Fibroblast of skin of scalp (primary cell): ENCODE measurements around the gene RABGAP1L.

Experiments
- DNase-seq: peaks from one replicate; pipeline ENCODE4 v3.0.0-alpha.2; 2013

RABGAP1L gene

GRCh38 chr1:174942547-174943255 lies 783.4 kb downstream of the RABGAP1L start:
- DNase-seq: no peak

- DNase-seq: no peak
These were observed 786.7 kb downstream of the RABGAP1L start for GRCh38 chr1:174946031-174946430.

GRCh38 chr1:174949061-174949460 lies 789.7 kb downstream of the RABGAP1L start:
- no peak for DNase-seq

- DNase-seq: no peak
These were observed 790.3 kb downstream of the RABGAP1L start for GRCh38 chr1:174949645-174950044.

DNA sequence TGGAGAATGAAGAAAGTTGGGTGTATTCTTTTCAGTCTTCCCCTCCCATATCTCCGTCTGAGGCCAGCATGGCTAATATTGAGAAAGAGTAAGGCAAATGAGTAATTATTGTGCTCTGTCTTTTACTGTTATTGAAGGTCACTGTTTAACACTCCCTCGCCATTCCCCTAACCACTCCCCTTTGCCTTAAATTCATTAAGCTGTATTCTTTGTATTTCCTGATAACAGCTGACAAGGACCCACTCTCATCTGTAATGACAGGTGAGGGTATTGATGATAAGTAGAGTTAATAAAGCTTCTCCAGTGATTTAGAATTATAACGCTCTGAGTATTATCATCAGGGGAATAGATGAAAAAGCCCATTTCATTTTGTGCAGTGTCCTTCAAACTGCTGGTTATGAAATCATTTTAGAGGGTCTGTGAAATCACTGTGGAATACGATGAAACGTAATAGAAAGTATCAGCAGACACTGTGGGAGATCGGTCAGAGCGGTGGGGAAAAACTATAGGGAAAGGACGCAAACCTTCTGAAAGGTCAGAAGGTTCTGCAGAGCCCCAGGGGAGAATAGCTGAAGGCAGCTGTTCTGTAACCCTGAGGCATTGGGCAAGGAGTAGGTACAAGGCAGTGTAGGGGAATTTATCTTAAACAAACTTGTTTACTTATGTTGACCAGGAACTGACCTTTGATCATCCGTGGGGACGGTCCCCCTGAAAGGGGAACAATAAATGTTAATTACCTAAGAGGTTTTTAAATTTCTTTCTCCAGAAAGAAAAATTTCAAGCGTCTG lies 794.2 kb downstream of the RABGAP1L start:
- DNase-seq: no peak

GRCh38 chr1:174954073-174954460 lies 794.7 kb downstream of the RABGAP1L start:
- DNase-seq: no peak

DNA sequence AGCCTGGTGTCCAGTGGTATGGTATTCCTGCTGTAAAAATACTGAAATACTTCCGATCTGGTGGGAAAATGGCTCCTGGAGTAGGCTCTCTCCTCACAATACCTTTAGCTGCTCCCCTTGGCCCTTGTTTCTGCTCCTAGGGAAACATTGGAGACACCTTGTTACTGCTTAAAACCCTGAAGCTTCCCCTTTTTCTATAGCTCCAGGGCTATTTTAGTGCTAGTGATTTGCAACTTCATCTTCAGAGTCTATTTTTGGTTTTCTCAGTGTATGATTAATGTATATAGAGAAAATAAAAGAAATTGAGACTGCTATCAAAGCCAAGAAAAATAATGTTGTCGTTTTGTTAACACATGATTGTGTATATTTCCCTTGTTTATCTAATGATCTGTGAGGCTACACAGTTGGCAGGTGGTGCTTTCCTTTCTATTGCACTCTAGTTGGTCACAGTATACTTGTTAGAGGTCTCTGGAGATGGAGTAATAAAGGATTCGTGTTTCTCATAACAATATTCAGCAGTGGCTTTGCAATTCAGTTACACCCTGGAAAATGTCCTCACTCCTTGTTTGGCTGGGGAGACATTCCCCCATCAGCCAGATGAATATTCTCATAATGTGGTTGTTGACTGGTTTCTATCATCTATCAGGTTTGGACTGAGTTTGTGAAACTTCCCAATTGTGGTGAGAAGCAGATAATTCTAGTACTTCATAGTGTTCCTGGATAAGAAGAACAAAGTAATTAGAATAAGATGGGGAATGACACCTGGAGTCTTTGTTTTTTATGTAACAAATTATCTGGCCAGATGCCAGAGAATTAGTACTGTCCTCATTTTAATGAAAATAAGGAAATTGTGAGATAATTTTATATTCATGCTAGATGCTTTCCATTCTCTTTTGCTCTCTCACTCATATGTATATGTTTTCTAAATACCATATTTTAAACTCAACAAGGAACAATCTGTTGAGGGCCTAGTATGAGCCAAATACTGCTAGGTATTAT lies 795.6 kb downstream of the RABGAP1L start:
- no peak for DNase-seq

- no peak for DNase-seq
These were observed 796.8 kb downstream of the RABGAP1L start for GRCh38 chr1:174956086-174956485.

GRCh38 chr1:174956976-174957375 lies 797.7 kb downstream of the RABGAP1L start:
- no peak for DNase-seq

DNA sequence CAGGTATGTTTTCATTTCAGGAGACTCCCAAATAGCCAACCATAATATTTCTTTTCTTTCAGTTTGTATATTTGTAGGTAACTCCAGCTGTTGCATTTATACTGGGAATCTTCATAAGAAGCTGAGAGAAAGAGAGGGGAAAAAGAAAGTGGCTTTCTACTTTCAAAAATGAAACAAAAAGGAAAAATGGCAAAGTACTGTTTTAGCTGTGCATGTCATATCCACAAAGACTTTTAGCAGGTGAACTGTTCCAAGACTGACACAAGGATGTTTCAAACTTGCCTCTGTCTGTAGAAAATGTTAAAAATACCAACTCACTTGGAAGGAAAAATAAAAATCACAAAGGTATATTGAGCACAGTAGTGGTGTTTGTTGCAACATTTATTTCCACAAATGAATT lies 798.5 kb downstream of the RABGAP1L start:
- no peak for DNase-seq

DNA sequence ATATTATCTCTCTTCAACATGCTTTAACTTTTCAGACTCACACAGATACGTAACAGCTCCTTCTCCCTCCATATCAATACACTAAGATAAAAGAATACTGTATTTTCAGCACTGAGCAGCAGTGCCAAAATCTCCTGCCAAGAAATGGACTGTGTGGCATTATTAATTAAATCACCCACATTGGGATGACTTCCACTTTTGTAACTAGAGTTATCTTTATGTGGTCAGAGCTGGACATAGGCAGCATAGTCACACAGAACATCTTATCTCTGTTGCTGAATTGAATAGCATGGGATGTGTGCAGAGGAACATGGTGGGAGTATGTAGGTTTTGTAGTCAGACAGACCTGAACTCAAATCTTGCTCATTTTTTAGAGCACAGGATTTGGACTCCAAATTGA lies 799.1 kb downstream of the RABGAP1L start:
- DNase-seq: no peak

DNA sequence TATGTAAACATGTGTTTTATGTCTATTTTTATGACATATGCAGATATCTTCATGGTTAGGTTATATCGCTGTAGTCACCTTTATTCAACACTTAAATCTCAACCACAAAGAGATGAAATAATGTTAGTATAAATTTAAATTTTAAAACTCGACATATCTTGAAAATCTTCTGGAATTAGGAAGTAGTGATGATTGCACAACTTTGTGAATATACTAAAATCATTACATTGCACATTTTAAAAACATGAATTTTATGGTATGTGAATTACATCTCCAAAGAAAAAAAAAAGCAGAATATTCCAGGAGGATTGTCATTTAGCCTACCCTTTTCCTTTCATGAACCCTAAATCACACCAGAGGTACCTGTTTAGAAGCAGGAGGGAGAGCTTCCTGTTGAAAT lies 801.0 kb downstream of the RABGAP1L start:
- DNase-seq: no peak

- DNase-seq: no peak
These were observed 804.3 kb downstream of the RABGAP1L start for GRCh38 chr1:174963529-174964125.

DNA sequence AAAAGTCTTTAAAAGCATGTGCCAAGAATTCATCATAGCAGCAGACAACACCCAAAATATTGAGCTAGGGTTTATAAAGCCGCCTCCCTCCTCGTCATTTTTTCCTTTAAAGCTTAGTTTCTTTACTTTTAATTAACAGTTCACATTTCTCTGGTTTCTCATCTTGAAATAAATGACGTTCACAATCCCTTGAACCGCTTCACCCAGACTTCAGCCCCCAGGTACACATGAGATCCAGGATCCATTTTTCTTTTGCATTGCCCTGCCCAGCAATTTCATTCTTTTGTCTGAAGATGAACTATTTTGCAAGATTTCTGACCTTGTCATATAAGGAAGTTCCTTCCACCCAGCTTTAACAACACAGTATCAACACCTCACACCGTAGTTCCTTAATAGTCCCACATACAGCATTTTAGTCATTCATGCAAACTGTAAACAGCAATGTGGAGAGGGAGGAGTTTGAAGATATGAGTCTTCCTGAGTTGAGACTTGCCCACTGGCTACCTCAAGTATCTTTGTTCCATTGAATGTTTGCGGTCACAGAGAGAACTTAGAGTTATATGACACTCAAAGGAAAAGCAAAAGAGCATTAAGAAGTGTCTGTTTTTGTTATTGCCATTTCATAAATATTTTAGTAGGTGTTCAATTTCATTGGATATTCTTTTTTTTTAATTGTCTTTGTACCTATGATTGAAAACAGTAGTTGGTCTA lies 805.1 kb downstream of the RABGAP1L start:
- no peak for DNase-seq

- no peak for DNase-seq
These were observed 805.6 kb downstream of the RABGAP1L start for GRCh38 chr1:174964972-174965361.

DNA sequence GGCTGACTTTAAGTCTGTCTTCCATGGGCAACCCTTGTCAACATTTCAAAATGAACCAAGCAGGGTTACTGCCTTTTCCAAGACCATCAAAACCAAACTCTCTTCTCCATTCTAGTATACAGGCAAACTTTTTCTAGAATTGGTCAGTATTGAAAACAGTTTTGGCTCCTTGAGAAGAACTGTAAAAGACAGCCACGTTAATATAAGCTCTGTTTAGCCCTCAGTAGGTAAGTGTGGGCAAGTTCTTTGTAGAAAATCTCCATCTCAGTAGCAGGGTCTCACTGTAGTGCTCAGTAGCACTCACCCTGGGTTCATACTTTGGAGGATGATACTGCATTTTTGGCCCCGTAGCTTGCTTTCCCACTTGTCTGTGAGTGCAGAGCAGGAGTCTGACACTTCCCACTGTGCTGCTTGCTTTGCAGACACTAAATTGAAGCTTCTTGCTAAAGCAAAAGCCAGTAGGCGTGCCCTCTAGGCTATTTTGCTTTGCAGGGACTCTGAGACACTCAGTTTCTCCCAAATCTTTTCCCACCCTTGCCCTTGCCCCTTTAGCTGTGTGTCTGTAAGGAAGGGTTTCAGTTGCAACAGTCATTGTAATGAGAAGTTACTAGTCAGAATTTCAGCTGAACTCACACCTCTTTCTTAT lies 806.2 kb downstream of the RABGAP1L start:
- no peak for DNase-seq

DNA sequence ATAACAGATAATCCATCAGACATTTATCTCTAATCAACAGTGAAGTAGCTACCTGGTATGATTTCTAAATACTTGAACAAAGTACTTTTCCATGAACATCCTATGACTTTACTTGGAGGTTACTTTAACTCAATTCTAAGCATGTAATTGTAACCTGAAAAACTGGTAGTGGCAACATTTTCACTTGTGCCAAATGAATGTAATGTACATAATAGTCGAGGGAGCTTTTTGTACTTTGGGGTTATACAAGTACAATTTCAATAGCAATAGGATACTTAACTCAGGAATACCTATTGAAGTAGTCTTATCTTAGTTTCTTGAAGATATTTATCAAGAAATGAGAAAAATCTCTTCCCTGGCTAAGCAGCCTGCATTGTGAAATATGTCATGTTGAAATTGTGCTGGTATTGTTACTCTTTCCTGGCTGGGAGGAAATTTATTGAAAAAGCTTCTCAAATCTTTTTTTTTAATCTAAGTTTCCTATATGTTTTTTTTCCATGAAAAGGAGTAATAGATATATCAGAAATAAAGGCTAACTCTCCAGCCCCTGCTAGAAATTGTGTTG lies 806.8 kb downstream of the RABGAP1L start:
- DNase-seq: no peak

GRCh38 chr1:174967845-174968705 lies 808.8 kb downstream of the RABGAP1L start:
- DNase-seq: no peak

- peak; percentile 74 for DNase-seq
These were observed 809.5 kb downstream of the RABGAP1L start for GRCh38 chr1:174968750-174969244.

DNA sequence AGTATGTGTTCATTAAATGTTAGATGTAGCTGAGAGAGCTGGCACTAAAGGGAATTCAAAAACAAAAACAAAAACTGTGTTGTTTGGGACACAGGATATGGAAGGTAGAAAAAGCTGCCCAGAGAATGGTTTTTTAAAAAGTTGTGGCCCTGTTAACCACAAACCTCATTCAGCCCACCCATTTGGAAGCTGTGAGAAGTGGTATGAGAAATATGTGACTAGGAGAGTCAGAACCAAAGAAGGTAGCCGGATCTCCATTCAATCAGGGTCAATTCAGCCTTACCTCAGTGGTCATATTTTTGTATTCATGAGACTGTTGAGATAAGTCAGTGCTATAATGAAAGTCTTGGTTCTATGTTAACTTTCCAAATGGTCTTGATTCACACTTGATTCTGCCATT lies 810.7 kb downstream of the RABGAP1L start:
- DNase-seq: no peak
